ENCODE data around the gene TP63. TPM values are rescaled to one million over a fixed set of nuclear protein-coding genes. Genes with fewer than 3 reads are reported as not detected.

TP63 gene
- total RNA-seq, 1 donor from 2014 or later = under 0.01 TPM

DNA sequence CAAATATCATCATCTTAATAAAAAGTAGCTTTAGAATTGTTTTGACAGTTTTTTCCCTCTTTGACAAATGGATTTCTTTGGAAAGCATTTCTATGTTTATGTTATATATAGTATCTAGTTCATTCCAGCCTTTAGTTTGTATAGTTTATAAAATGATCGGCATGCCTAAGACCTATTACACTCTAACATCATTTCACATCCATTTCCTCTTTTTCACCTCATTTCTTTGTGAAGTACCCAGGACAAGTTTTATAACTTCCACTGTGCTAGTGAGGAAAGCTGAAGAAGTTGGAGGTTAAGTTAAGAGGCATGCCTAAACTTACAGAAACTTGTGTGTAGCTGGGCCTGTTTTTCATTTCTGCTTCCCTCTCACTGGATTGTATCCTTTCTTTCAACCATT is 178.4 kb downstream of the TP63 start:
- DNase-seq (ENCODE audit: low read depth in 2 of 2) = no peak

DNA sequence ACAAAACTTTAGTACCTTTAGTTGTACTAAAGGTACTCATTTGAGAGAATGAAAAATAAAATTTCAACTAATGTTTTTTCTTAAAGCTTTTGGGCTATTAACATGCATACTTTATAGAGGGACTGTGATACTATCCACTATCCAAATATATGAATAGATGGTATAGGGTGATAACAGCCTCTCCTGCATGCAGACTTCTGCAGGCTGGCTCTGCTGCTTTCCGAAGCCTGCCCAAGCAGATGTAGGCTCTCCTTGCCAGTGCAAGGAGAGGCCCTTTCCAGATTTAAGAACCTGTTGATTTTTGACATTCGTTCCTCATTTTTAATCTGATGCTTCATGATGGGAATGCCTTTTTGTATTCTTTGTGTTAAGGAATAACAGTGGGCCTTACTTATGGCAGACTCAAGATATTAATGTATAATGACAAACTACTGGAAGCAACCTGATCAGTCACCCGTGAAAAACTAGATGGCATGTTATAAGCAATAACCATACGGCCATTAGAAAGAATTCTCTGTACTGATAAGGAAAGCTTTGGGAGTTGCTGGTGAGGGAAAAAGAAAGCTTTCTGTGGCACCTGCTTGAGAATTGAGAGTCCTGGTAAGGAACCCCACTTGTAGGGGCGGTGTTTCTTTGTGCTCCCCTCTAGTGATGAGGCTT is 181.7 kb downstream of the TP63 start:
- DNase-seq (ENCODE audit: low read depth in 2 of 2) = no peak

DNA sequence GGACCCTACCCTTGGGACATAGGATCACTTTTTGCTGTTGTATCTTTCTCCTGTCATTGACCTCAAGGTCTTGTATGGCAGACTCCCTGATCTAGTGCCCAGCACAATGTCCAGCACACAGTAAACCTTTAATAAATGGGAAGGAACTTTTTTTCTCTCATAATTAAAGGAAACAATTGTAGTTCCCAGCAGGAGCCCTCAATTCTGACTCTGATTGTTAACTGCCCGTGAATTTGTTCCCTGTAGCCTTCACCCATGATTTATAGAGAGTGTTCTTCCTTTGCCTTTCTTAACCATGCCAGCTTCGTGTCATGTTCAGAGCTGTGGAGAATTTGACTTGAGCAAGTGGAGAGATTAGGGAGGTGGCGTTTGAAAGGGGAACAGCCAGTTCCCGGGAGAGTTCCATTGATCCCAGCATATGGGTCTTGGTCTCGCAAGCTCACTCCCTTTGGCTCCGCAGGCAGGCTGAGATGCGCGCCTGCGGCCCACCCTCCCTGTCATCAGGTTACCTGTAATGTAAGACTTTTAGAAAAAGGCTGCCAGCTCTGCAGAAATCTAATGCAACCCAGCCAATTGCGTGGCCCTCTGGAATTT is 182.6 kb downstream of the TP63 start:
- no peak for DNase-seq (ENCODE audit: low read depth in 2 of 2)

DNA sequence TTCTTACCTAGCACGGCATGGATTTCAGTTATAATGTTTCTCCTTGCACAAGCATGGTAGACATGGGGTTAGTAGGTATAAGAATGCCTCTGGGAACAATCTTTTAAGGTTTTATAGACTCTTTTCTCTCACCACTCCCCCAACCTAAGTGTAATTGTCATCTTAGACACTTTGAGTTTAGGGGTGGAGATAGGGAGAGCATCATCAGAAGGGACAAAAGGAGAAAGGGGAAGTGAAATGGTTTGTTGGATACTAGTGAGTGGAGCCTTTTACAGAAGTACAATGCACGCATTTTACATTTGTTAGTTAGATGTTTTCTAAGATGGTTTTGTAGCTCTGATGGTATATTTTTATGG is 189.2 kb downstream of the TP63 start:
- DNase-seq (ENCODE audit: low read depth in 2 of 2) = no peak

DNA sequence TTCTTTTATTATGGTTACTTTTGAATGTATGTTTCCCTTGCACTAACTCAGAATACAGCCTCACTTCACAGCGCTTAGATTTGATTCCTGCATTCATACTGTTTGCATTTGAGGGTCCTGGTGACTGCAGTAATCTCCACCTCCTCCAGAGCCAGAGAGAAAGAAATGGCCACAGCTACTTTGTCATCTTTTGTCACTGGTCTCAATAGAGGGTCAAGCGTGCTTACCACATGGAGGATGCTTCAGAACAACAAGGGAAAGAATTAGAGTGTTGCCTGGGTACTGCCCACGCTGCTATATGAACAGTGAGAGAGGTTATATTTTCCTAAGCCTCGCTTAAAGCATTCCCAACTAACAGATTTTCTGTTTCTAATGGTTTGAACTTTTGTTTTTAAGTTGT is 190.1 kb downstream of the TP63 start:
- no peak for DNase-seq (ENCODE audit: low read depth in 2 of 2)

DNA sequence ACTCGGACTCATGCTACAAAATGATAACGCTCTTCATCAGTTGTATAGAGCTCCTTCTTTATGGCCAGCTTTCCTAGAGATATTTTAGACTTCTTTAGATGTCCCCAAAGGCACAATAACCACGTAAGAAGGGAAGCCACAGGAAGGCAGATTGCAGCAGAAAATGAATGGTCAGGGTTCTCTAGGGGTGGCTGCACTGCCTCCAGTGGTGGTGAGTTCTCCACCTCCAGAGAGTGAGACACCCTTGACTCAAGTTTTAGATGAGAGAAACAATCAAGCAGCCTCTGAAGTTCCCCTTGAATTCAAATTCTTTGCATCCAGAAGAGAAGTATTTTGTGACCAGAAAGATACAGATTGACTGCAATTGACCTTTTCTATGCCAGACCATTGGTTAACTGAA is 191.5 kb downstream of the TP63 start:
- no peak for DNase-seq (ENCODE audit: low read depth in 2 of 2)

DNA sequence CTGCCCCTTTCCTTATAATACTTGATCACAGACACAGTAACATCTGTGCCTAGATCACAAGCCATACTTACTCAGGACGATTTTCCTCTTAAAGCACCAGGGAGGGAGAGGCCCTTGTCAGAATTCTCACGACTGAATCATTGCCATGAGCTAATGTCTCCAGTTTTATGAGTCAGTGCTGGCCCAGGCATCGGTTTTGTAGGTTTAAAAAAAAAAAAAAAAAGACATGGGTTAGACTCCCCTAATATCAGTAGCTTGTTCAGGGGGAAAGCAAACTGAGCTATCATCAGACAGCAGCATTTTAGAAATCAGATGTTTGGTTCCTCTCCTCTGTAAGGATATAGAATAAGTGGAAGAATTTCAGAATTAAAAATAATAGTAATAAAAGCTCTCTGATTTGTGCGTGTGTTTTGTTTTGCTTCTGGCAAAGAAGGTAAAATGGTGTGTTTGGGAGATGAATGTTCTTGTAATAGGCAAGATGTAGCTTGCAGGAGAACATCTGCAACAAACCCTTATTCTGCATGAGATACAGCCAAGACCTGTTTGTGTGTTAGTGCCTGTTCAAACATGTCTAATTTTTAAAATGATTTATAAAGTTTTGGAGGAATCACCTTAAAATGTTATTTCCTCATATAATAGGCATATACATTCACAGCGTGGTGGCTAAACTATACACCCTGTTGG is 193.6 kb downstream of the TP63 start:
- peak in 1 of 2 donors; percentile 93 for DNase-seq (ENCODE audit: low read depth in 2 of 2)

DNA sequence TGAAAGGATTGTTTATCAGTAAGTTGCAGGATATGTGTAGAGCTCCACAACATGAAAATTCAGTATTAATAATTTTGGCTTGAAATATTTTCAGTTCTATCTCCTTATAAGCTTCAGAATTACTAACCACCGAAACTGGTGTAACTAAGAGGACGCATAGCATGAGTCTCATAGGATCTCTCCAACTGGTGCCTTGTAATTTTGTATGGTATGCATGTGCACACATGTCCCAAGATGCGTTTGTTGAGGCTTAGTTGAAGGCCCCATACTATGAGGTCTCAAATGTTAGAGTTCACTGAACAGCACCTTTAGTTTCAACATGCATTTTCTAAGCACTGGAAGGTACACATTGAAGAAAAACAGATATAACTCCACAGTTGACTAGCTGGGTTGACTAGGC is 195.4 kb downstream of the TP63 start:
- no peak for DNase-seq (ENCODE audit: low read depth in 2 of 2)

DNA sequence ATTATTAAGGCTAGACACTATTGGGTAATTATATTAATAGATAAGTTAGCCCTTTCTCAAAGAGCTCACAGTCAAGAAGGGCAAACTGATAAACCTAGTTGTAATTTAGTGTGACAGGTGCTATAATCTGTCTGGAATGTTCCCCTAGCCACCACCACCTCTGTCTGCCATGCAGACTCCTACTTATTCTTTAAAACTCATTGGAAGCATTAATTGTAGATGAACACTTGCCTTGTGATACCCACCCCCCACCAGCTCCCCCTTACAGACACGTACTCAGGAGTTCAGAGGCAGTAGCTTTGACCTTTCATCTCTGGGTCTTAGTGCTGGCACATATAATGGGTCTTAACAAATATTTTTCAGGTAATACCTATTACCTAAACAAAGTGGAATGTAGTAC is 195.9 kb downstream of the TP63 start:
- no peak for DNase-seq (ENCODE audit: low read depth in 2 of 2)

DNA sequence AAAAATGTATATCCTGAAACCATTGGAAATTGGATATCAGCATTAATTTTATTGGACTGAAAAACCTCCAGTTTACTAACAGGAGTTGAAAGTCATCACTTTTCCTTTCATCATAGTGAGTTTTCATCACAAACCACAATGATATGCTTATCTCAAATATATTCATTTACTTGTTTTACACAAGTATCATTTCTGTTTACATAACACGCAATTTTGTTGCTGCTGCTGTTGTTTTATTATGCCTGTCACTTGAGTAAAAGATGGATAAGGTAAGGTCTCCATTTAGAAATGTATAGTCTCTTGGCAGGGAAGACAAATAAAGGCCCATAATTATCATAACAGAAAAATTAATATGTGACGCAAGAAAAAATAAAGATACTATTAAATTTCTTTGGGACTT is 199.2 kb downstream of the TP63 start:
- no peak for DNase-seq (ENCODE audit: low read depth in 2 of 2)

DNA sequence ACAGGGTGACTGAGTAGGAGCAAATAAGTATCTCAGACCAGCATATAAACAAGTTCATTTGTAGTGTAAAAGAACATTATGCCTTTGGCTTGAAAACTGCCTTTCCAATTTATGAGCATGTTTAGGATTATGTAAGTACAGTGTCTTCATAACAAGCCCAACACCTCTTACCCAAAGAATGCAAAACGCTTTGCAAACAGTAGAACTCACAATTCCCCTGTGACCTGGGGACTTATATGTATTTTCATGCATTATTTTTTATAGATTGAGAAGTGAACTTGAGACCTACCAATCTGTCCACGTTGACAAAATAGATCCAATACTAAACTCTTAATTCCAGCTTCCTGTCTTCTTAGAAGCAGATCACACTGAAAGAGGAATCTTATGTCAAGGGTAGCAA is 202.1 kb downstream of the TP63 start:
- no peak for DNase-seq (ENCODE audit: low read depth in 2 of 2)

DNA sequence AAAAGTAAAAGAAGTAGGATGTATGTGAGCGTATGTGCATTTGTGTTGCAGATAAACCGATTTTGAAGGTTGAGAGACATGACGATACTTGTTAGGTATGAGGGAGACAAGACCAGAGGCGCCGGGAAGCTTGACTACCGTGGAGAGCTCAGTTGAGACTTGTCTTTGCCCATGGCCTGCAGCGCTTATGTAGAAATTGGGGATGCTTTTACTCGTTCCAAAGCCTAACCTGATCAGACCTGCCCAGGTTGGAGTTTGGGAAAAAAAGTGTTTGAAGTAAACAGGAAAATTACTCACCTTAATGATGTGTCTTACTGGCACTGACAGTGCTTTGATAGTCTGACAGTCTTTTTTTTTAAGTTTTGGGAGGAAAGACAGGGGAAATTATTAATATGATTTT is 202.8 kb downstream of the TP63 start:
- DNase-seq (ENCODE audit: low read depth in 2 of 2) = no peak

DNA sequence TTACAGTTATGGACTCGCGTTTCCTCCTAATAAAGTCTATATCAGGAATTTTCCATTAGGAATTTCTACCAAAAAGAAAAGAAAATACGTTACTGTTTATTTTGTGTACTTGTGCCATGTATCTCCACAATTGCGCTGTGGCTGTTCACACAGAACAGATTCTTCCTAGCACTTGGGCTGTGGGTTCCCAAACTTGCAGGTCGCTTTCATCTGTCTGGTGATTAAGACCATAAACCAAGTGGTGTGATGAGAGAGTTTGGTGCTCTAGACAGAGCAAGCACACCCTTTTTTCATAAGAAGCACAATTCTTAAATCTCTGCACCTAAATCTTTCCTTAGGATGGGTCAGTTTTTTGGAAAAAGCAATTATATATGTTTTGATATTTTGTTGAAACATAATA is 203.3 kb downstream of the TP63 start:
- DNase-seq (ENCODE audit: low read depth in 2 of 2) = no peak

DNA sequence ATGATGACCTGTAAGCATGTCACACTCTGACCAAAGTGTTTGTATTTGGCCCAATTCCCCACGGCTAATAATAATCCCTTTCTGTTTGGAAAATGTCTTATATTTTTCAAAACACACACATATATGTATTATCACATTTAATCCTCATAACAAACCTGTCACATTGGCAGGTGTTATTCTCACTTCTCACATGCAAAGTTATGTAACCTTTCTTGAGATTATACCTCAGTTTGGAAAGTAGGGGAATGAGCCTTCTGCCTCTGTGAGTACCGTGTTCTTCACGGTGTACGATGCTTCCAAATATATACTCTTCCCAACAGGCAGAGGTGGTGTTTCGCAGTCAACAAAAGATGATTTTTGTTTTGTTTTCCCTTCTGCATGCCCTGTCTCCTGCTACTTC is 205.6 kb downstream of the TP63 start:
- DNase-seq (ENCODE audit: low read depth in 2 of 2) = no peak

DNA sequence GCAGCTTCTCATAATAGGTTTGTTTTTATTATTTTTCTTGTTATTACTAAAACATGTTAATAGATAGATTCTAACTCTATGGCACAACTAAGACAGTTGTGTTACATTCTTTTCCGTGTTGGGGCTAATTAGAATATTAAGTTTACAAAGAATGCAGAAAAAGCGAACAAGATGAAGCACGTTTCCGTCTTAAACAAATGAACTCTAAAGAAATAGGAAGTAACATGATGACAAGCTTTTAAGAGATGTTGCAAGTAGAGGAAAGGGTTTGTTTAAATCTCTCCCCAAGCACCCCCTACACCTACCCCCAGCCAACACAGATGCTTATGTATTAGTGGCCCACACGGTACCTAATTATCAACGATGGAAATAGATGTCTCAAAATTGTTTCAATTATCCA is 207.1 kb downstream of the TP63 start:
- DNase-seq (ENCODE audit: low read depth in 2 of 2) = no peak

DNA sequence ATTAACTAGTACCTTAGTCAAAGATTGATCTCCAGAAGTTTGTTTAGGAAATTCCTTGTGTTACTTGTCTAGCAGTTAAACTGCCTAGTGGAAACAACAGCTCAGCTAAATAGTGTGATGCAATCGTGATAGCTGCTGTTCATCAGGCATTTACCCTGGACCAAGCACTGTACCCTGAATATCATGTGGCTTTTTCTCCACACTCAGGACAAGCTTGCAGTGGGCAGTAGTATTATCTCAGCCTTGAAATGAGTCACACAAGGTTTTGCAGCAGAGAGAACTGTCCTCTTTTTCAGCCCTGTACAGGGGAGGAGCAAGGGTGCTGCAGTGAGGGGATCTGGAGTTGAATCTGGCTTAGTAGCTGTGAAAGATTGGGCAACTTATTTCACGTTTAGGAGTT is 208.4 kb downstream of the TP63 start:
- DNase-seq (ENCODE audit: low read depth in 2 of 2) = no peak

DNA sequence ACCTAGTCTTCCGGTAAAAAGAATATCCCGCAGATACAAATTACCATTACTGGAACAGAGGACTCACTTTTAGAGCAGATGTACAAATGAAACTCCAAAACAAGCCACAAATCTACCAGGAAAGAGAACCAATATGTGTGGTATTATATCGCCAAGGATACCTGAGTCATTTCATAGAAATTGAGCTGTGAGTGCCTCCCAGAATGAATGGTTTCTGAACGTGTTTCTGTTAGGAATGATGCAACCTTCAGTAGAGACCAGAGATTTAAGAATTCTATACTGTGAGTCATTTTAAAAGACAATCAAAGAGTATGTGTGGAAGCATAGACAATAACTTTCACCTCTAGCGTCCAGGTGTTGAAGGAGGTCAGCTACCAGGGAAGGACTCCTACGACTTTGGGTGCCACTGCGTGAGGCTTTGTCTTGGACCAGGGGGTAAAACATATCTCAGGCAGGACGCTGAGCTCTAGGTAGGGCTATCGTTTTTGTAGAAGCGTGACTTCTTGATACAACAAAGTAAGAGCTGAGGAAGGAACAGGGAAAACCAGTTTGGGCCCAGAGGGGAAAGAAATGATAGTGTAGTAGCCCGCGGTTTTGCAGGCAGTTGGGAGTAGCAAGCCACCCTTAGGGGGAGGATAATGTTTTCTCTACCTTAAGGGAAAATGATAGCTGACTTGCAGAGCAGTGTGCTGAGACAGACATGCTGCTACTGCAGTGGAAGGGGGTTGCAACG is 210.4 kb downstream of the TP63 start:
- DNase-seq (ENCODE audit: low read depth in 2 of 2) = no peak

DNA sequence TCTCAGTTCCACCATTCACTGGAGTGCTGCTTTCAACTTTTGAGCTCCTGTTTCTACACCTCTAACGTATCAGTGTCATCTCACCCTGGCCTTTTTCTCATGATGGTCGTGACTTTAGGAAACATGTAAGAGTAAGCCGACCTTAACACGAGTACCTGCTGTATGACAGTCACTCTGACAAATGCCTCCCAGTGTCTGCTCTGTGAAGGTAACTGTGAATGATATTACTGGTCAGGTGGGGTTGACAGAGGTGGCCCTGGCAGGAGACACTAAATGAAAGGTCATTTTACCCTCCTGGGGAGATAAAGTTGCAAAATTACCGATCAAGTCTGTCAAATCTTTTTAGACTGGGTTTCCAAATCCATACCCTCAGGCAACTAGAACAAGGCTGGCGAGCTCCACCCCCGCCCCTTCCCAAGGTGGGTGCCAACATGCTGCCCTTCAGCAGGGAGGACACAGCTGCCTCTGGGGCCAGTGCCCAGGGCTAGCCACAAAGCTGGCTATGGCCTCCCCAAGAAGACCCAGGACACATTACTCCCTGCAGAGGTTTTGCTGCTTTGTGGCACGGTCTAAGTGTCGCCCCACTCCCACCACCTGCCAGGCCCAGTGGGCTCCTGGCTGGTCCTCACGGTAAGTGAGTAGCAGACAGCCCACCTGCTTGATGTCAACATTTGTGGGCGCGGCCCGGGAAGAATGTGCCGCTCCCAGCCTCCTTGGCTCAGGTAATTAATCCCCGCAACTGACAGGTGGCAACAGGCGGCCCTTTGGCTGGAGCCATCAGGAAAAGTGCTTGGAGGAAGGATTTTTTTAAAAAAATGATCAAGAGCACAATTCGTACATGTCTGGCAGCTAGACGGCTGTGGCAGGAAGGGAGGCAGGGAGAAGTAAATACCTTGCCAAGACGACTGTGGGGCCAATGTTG is 211.8 kb downstream of the TP63 start:
- no peak for DNase-seq (ENCODE audit: low read depth in 2 of 2)

DNA sequence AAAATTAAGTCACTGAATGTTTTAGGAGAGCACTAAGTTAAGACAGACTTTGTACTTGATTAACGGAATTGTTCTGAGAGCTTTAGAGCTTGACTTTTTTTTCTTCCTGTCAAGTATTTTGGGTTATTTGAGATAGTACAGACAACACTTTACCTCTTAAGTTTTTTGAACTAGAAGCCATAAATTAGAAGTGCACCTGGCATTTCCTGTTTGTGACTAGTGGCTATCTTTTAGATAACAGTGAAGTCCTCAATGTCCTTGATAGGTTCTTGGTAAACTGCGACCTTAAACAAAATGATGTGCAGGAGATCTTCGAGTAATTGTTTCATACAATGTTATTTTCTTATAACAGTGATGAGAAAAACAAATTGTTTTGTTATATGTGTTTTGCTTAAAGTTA is 213.9 kb downstream of the TP63 start:
- no peak for DNase-seq (ENCODE audit: low read depth in 2 of 2)

DNA sequence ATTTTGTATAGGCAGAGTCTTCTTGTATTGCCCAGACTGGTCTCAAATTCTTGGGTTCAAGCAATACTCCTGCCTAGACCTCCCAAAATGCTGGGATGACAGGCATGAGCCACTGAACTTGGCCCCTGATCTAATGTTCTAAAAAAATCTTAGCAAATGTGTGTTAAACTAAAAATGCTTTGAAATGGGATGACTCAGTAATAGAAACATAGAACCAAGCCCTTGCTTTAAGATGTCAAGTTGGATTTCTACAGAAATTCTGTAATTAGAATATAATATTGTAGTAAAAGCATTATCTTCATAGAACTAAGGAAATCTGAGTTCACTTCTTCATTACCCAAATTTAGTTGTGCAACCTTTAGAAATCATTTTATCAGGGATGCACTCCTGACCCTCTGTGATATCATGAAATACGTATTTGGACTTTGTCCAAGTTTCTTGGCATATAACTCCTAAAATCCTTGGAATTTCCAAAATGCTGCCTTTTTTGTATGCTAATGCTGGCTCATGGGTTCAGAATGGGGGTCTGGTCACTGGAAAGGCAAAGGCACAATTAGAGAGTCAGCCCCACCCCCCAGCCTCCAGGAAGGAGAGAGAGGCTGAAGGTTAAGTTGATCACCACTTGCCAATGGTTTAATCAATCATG is 217.3 kb downstream of the TP63 start:
- no peak for DNase-seq (ENCODE audit: low read depth in 2 of 2)

DNA sequence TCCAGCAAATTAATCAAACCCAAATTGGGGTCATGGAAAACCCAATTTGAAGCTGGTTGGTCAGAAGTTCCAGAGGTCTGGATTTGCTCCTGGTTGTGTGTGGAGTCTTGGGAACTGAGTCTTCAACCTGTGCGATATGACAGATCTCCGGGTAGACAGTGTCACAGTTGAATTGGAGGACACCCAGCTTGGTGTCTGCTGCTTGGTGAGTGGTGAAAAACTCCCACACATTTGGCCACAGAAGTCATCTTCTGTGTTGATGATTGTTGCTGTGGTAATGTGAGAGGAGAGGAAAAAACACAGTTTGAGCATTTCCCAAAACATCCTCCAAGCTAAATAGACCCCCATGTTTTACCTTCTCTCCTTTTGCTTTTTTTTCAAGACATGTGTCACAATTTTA is 218.1 kb downstream of the TP63 start:
- no peak for DNase-seq (ENCODE audit: low read depth in 2 of 2)

Data from lung microvascular endothelial cell (primary cell).